Fibroblast of skin of left quadriceps (primary cell): ENCODE measurements around the gene CEP57.
A peak's percentile ranks its signal among the peaks of the same experiment; 100 is the strongest.
"Not testable (repeated sequence)": the region's sequence is repeated elsewhere in the genome, so short reads cannot be mapped to it uniquely, and the experiment has no call there.

Source experiments
- DNase-seq, 2 experiments: peaks; one replicate each; pipeline ENCODE4 v3.0.0-alpha.2; 2013; ENCODE audit warnings: low read depth in 2 of 2

CEP57 gene

GRCh38 chr11:95796501-95796900, 6.2 kb downstream of the CEP57 start:
- DNase-seq: no peak

- DNase-seq: peak in 1 of 2 experiments; percentile 9
These were observed 9.2 kb downstream of the CEP57 start for GRCh38 chr11:95799546-95799945.

- no peak for DNase-seq
These were observed 10.1 kb downstream of the CEP57 start for GRCh38 chr11:95800438-95800837.

- no peak for DNase-seq
These were observed 12.5 kb downstream of the CEP57 start for GRCh38 chr11:95802806-95803205.

GRCh38 chr11:95803973-95804372, 13.7 kb downstream of the CEP57 start:
- DNase-seq: no peak

DNA sequence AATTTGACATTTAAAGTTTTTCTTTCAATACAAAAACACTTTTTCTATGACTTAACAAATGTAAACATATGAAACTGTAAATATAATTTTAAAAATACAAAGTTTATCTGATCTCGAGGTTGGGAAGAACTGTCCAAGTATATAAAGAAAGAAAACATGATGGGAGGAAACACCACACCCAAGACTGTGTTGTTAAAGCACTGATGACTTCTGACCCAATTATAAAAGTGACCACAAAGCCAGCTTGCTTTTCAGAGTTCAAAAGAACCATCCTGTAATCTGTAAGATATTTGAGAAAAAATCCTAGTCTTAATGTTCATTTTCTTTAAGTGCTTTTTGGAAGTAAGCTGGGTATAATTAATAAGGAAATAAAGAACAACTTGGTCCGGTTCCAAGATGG, 15.6 kb downstream of the CEP57 start:
- DNase-seq: no peak

DNA sequence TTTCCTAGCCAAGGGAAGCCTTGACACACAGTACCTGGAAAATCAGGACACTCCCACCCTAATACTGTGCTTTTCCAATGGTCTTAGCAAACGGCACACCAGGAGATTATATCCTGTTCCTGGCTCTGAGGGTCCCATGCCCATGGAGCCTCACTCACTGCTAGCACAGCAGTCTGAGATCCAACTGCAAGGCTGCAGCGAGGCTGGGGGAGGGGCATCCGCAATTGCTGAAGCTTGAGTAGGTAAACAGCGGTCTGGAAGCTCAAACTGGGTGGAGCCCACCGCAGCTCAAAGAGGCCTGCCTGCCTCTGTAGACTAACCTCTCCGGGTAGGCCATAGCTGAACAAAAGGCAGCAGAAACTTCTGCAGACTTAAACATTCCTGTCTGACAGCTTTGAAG, 16.2 kb downstream of the CEP57 start:
- not testable (repeated sequence) for DNase-seq

DNA sequence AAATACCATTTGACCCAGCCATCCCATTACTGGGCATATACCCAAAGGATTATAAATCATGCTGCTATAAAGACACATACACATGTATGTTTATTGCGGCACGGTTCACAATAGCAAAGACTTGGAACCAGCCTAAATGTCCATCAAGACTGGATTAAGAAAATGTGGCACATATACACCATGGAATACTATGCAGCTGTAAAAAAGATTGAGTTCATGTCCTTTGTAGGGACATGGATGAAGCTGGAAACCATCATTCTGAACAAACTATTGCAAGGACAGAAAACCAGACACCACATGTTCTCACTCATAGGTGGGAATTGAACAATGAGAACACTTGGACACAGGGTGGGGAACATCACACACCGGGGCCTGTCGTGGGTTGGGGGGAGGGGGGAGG, 20.8 kb downstream of the CEP57 start:
- not testable (repeated sequence) for DNase-seq

GRCh38 chr11:95816037-95816436, 25.7 kb downstream of the CEP57 start:
- DNase-seq: no peak

DNA sequence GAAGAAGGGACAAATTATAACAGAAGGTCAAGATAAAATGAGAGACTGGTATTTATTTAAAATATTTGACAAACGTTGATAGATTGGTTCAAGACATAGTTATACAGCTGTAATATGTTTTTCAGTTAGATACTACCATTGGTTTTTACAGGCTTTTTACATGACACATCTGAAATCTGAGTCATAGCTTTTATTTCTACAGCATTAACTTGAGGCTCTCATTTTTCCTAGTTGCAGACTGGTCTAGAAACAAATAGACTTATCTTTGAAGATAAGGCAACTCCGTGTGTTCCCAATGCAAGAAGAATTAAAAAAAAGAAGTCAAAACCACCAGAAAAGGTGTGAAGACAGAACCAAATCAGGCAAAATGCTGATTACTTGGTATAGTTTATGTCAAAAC, 31.3 kb downstream of the CEP57 start:
- no peak for DNase-seq

DNA sequence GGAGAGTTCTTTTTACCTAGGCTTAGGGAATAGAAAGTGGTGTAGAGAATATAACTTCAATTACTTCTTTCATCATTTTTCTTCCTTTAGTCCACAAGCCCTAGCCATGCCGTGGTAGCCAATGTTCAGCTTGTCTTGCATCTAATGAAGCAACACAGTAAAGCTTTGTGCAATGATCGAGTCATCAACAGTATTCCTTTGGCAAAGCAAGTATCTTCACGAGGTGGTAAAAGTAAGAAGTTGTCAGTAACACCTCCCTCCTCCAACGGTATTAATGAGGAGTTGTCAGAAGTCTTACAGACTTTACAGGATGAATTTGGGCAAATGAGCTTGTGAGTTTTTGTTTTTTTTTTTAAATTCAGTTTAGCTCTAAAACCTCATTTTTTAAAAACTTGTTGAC, 37.4 kb downstream of the CEP57 start:
- DNase-seq: no peak

DNA sequence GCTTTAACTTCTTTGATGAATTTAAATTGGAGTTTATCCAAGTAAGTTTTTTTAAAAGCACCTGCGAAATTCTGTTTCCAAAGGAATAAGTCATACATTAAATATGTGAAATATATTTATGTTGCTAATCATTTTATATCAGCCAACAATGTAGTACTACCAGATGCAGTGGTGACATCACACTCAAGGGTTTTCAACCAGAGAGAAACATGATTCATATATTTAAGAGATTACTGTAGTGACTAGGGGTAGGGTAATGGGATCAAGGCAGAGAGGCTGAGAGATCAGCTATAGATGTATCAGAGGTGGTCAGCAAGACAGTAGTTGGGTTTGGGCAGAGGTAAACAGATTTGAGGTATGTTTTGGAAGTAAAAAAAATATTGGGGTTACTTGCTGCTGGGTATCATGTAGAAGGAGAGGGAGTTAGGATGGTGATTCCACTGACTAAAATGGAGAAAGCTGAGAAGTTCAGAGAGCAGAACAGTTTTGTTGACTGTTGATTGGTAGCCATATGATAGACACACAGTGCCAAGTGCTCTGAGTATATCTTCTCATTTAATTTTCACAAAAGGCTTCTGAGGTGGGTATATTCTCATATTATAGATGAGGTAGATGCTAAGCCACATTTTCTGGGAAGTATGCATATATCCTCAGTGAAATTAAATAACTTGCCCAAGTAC, 39.4 kb downstream of the CEP57 start:
- DNase-seq: no peak

- DNase-seq: peak; percentile 97
These were observed 41.0 kb downstream of the CEP57 start for GRCh38 chr11:95831198-95831883.

DNA sequence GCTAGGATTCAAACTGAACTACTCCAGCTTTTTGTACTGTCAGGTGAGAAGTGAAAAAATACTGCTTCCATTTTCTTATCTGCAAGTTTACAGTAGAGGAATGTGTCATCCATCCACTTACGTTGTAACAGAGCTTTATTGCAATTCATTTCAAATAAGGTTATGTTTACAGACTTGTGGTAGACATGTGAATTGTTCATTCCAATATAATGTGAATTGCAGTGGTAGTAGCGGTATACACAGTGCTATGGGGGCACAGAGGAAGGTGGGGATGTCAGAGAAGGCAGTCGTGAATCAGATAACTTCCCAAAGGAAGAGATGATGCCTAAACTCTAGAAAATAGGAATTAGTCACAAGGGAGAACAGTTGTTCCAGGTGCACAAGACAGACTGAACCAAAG, 42.5 kb downstream of the CEP57 start:
- DNase-seq: no peak

- no peak for DNase-seq
These were observed 43.1 kb downstream of the CEP57 start for GRCh38 chr11:95833378-95833777.

DNA sequence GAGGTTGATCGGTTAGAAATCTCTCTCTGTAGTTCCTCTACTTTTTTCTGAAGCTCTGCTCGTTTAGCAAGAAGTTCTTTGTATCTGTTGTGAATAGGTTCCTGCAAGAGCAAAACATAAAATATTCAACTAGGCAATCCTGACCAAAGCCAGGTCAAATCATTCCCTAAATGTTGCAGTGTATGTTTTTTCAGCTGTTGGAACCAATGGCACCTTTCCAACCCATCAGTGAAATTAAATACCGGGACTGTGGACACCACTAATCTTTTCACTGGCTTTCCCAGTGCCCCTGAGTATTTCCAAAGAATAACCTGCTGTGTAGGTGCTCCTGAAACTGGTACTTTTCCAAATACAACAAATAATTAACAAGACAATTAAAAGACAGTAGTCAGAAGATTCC, 45.1 kb downstream of the CEP57 start:
- no peak for DNase-seq

- peak; percentile 85 to 86 for DNase-seq
These were observed 45.6 kb downstream of the CEP57 start for GRCh38 chr11:95835768-95836488.

DNA sequence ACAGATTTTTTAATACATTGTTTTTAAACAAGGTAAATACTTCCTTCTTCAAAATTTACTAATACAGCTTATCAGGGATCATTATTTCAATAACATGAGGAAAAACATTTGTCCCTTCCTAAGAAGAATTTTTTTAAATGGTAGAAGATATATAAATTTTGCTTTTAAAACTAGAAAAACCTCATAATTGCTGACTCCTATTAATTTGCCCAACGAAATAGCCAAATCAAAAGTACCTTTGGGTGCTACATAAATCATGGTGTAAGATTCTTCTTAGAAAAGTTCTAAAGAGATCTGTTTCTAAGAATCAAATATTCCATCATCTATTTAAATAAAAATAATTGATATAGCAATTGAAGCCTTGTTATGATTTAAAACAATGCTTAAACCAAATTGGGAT, 54.9 kb downstream of the CEP57 start:
- no peak for DNase-seq

DNA sequence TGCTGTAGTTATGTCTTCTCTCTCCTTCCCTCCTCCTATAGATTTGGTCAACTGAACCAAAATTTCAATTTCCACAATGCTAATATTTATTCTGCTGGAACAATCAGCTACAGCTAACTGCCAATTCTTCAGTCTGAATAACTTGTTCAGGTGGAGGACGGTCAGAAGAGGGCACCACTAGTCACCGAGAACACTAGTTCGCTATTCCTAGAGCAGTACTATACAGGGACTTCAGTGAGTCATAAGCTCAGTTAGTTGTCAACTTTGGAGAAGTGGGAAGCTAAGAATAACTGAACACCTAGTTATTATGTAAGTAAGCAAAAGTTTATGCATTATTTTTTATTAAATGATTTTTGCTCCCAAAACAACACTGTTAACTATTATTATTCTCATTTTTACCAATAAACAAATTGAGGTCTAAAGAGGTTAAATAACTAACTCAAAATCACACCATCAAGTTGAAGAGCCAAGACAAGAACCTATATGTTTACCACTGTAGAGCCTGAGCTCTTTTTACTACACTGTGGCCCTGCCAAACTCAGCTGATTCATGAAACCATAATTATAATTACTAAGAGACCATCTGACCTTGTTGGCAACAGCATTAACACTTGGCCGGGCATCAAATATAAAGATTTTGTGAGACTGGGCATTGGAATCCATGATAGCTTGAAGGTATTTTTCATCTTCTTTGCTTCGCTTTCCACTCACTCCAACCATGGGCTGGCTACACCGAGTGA, 59.0 kb downstream of the CEP57 start:
- peak; percentile 39 to 42 for DNase-seq

- no peak for DNase-seq
These were observed 59.8 kb downstream of the CEP57 start for GRCh38 chr11:95850137-95850536.

DNA sequence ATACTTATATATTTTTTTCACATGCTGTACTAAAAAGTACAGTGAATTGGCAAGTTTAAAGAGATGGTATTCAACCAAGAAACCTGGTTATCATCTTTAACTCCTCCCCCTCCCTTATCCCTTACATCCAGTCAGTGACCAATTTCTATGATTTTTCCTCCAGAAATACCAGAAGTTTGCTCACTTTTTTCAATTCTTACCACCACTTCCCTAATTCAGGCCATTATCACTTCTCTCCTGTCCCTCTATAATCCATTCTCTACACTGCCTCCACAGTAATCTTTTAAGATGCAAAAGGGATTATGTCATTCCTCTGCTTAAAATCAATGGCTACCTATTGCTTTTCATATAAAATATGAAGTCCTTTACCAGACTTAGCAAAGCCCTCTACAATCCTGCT, 62.8 kb downstream of the CEP57 start:
- no peak for DNase-seq

DNA sequence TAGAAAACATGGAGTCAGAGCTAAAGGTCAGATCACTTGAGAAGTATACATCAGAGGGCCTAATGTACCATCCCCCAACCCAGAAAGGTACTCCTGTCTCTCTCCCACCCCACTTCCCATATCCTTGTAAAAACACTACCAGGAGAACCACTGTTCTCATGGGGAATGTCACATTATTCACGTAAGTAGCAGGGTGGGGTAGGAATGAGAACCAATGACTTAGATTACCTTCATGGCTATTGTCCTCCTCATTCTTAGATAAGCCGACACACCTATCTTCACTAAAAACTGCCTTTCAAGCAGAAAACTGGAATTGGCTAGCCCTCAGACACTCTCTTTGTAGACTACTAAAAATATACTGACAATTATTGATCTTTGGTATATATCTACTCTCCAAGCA, 63.6 kb downstream of the CEP57 start:
- no peak for DNase-seq
